HG02642 (cell line): ENCODE measurements around the gene LUC7L3.
"Not testable (repeated sequence)": the region's sequence is repeated elsewhere in the genome, so short reads cannot be mapped to it uniquely, and the experiment has no call there.

Experiments used
- ATAC-seq: cut with Tn5 transposase; IDR thresholded peaks from one replicate; pipeline ENCODE4 v1.9.1; 2021; ENCODE audit warnings: mild to moderate bottlenecking; ENCODE audit not compliant: unreplicated experiment, poor library complexity

The LUC7L3 gene

DNA sequence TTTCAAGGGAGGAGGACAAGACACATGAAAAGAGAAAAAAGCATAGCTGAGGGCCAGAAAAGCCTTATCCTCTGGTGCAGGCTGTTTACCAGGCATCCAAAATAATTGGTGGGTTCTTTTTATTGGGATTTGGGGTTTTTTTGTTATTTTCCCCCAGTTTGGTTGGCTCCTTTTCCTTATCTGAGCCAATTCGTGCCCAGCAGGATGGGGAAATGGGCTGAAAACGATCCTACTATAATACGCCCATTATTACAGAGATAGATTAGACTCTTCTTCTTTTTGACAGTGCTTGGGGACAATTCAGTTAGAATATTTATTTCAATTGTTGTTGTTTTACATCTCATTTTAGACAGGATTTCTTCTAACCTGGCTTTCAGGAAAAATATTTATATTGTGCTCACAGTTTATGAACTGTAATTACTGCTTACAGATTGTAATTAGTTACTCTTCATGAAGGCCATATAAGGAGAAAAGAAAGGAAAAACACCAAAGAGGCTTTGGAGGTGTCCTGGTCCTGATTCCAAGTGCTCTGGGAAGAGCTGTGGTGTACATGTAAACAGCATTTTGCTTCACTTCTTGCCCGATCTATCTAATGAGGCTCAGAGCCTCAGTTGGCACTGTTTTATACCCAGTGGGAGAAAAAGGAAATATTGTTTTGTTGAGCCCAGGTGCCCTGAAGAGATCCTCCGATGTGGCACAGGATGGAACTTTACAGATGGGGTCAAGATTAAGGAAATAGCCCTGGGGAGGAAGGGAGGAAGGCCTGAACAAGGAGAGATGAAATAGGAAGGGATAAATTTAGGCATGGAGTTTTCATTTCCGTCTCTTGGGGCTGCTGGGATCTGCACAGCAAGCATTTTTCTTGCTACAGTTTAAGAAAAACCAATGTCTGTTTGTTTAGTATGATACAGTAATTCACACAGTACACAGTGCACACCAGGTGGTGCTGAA lies 11.1 kb upstream of the LUC7L3 start:
- ATAC-seq, result no peak

DNA sequence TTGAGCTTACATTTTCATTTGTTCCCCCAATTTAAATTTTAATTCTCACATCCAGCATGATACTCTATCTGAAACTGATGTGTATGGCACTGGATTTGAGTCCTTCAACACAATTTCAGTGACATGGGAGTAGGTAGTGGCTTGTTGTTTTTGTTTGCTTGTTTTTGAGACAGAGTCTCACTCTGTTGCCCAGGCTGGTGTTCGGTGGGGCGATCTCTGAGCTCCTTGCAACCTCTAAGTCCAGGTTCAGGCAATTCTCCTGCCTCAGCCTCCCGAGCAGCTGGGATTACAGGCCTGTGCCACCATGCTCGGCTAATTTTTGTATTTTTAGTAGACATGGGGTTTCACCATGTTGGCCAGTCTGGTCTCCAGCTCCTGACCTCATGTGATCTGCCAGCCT lies 10.3 kb upstream of the LUC7L3 start:
- ATAC-seq, result not testable (repeated sequence)

DNA sequence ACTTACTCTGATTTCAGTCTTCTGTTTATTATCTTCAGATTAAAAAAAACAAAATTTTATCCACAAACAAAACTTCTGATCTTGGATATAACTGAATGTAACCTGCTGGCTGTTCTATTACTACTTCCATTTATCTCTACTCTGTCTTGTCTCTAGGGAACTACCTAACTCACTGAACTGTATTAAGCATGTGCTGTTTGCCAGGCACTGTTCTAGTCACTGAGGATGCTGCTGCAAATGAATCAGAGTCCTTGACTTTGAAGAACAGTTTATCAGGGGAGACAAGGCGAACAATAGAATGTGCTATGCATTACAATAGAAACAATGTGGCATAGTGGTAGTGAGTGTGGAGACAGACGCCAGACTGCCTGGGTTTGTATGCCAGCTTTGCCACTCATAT lies 9.4 kb upstream of the LUC7L3 start:
- no peak for ATAC-seq

DNA sequence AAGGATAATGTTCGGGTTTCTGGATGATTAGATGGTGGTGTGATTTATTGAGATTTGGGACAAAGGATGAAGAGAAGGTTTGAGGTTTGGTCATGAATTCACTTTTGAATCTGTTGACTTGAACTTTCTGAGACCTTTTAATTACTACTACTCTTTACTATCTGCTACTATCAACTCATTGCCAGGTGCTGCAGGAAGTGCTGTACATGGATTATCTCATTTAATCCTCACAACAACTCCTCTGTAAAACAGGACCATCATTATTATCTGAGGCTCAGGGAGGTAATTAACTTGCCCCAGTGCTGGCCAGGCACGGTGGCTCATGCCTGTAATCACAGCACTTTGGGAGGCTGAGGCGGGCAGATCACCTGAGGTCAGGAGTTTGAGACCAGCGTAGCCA lies 8.8 kb upstream of the LUC7L3 start:
- no peak for ATAC-seq

DNA sequence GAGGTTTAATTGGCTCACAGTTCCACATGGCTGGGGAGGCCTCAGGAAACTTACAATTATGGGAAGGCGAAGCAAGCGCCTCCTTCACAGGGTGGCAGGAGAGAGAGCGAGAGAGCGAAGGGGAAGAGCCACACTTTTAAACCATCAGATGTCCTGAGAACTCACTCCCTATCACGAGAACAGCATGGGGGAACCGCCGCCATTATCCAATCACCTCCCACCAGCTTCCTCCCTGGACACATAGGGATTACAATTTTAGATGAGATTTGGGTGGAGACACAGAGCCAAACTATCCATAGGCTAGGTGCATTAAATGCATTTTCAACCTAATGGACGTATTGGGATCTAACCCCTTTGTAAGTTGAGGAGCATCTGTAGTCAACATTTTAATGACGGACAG lies 6.8 kb upstream of the LUC7L3 start:
- no peak for ATAC-seq

DNA sequence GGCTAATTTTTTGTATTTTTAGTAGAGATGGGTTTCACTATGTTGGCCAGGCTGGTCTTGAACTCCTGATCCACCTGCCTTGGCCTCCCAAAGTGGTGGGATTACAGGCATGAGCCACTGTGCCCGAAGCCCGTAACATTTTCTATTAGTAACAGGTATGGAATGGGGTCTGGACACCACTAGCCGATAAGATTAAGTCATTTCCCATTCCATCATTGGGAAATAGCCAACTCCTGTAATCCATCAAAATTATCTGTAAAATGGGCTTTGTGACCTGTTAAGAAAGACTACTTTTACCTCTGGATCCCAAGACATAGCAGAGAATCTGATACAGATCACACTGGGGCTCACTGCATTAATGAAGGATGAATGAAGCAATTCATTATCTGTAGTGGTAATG lies 3.9 kb upstream of the LUC7L3 start:
- ATAC-seq, result no peak

DNA sequence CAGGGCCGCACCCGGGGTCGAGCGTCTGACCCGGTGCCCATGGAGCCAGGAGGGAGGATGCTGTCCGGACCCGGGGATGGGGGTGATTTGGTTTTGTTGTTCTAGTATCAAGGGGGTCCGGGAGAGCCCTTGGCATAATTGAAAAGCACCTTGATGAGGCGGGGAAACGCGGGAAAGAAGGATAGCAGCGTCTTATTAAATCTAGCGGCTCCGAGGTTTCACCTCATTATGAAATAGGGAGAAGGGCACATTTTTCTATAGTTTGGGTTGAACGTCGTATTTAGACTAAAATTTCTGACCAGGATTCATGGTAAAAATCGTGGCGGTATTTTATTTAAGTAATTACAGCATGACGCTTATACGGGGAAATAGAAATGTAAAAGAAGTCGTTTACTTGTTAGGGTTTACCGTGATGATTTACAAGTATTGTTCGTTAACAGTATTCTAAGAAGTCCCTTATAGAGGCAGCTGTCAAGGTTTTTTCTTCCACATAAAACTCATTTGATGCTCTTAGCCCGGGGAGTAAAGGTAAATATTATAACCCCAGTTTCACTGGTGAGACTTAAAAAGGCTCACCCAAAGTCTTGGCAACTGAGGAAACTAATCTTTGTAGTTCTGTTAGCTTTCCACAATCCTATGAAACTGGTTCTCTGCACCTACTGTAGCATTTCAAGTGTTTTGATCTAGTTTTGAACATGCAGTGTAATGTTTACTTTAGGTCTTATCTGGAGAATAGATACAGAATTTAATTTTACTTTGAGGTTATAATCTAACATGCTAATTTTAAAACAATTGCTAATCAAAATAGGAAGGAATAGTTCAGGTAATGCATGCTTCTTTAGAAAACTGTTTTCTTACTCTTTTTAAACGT lies 756 bp downstream of the LUC7L3 start:
- ATAC-seq, result no peak

DNA sequence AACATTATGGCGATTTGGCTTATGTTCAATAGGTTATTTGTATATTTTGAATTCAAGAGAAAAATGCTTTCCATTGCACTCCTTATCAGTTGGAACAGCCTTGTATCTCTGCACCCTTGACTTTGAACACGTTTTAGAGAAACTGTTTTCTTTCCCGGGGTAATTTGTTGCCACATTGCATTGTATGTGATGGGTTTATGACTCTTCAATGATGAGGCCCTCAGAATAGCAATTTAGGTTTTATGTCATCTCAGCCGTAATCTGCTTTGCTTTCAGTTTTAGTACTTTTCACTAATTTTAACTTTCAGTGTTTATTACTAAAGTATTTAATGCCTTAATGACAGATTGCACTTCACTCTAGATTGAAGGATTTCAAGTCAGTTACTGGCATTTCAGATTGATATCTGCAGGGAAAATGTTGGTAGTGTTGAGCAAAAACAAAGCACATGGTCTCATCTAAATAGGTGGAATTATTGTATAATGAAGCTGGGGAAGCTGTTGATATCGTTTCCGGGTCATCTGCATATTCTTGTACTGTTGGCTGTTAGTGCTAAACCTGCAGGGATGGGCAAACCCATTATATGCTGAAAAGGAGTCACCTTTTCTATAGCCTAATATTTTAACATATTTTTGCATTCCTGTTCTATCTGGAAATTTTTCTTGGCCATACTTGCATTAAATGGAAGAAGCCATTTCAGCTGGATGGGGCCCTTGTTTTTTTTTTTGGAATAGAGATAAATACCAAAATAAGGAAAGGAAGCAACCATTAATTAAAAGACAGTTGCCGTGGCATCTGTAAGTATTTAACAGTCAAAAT lies 2.0 kb downstream of the LUC7L3 start:
- no peak for ATAC-seq

DNA sequence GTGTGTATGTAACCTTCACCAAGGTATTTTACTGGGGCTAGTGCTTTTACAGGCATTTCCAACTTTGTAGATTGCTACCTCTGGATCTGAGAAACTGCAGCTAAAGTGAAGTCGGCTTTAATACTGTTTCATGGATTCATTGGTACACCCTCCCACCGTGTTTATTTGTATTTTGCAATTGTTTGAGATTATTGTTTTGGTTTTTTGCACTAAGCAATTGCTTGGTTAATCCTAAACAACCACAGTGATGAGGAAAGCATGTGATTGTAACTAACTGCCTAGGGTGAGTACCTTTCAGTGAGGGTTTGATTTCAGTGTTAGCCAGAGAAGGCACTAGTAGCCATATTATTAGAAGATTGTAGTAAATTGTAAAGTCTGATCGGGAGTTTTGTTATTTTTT lies 3.3 kb downstream of the LUC7L3 start:
- ATAC-seq, result no peak

DNA sequence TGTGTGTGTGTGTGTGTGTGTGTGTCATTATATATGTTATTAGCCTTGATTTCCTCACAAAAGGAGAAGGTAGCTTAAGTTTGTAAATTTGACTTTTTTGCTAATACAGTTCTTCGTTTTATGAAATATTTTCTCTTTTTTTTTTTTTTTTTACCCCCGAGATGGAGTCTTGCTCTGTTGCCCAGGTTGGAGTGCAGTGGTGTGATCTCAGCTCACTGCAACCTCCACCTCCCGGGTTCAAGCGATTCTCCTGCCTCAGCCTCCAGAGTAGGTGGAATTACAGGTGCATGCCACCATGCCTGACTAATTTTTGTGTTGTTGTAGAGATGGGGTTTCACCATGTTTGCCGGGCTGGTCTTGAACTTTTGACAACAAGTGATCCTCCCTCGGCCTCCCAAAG lies 5.2 kb downstream of the LUC7L3 start:
- not testable (repeated sequence) for ATAC-seq

DNA sequence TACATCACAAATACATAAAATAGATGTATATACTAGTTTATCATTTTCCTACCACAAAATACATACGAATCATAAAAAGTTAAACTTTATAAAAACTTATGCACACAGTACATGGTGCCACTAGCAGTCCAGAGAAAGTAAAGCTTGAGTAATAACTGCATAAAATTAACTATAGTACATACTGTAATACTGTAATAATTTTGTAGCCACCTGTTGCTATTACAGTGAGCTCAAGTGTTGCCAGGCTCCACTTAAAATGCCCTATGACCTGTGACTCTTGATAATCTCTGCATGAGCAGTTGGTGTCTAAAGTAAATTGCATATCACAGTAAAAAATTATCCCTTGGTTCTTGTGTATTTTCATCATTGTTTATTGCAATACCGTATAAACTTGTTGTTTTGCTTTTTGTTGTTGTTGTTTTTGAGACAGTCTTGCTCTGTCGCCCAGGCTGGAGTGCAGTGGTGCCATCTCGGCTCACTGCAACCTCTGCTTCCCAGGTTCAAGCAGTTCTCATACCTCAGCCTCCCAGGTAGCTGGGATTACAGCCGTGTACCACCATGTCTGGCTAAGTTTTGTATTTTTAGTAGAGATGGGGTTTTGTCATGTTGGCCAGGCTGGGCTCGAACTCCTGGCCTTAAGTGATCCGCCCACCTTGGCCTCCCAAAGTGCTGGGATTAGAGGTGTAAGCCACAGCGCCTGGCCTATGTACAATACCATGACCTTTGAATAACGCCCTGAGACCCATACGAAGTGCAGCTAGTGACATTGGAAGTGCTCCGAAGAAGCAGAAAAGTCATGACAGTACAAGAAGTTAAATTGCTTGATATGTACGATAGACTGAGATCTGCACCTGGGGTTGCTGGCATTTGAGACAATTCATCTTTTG lies 6.6 kb downstream of the LUC7L3 start:
- ATAC-seq, result no peak

DNA sequence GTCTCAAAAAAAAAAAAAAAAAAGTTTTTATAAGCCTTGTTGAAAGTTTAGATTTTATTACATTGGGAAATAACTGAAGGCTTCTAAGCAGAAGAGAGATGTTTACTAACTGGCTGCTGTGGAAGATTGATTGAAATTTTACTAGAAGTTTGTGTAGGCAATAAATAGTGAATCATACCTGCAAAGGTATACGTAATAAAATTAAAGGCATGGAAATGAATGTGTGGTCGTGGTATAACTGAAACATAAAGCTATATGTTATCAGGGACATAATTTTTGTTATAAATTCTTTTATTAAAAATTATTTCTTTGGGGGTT lies 8.7 kb downstream of the LUC7L3 start:
- no peak for ATAC-seq

DNA sequence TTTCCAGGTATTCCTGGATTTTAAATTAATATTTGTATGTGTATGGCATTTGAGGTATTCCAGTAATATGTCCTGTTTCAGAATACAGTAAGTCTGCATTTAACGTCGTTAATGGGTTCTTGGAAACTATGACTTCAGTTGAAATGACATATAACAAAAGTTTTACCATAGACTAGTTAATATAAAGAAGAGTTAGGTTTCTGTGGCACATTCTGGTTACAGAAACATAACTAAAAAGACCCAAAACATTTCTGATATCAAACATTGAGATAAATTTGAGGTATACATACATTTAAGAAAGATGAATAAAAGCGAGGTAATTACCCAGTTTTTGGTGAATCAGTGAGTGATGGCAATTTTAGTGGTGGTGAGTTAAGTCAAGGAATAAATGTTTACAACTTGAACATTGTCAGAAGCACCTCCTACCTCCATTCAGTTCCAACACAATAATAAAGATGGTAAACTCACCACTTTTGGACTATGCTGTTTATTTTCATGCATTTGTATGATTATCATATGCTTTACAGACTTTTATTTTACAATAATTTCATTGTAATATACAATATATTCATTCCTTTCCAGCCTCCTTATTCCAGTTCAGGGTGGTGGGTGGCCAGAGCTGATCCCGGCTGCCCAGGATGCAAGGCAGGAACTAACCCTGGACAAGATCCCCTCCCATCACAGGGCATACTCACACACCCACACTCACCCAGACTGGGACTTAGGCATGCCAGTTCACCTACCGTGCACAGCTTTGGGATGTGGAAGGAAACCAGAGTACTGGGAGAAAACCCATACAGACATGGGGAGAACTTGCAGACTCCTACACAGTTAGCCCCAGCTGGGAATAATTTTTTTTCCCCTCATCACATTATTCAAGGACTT lies 9.7 kb downstream of the LUC7L3 start:
- no peak for ATAC-seq

DNA sequence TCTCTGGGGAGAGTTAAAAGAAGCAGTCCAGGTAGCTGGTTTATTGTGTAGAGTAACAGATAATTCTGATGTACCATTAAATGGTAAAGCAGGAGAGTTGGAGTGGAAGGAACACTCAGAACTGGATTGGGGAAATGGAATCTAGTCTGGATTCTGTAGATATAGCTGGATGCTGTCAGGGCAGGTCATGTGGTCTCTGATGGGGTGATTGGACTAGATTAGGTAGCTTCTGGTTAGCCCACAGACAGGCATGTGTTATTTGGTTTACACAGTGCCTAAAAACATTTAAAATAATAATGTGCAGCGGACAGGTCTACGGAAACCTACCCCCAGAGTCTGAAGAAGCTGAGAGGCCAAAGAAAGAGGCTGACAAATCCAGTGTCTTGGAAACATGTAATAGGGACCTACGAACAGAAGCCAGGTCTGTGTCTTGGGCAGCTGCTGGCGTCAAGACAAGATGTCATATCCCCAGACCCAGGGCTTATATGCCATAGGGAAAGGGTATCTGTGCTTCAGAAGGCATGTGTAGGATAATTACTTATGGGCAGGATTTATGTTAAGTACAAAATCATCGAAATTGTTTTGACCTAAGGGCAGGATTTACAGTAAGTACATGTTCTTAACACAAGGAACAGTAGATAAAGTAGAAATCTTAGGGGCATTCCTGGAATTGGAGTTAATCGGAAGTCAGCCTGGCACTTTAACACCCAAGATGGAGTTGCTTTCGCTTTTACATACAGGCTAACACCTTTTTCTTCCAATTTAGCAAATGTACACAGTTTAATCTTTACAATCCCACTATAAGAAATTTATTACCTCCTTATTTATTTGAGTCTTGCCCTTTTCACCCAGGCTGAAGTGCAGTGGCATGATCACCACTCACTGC lies 12.4 kb downstream of the LUC7L3 start:
- no peak for ATAC-seq

DNA sequence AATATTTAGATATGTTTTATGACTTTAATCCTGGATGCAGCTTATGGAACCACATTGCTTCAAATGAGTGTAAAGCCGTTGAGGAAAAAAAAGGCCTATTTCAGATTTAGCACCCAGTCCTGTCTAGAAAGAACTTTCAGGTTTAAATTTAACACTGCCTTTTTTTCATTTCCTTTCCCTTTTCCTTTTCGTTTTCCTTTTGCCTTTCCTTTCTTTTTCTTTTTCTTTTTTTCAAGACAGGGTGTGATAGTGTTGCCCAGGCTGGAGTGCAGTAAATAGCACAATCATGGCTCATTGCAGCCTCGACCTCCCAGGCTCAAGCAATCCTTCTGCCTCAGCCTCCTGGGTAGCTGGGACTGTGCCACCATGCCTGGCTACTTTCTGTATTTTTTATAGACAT lies 15.9 kb downstream of the LUC7L3 start:
- ATAC-seq, result no peak

DNA sequence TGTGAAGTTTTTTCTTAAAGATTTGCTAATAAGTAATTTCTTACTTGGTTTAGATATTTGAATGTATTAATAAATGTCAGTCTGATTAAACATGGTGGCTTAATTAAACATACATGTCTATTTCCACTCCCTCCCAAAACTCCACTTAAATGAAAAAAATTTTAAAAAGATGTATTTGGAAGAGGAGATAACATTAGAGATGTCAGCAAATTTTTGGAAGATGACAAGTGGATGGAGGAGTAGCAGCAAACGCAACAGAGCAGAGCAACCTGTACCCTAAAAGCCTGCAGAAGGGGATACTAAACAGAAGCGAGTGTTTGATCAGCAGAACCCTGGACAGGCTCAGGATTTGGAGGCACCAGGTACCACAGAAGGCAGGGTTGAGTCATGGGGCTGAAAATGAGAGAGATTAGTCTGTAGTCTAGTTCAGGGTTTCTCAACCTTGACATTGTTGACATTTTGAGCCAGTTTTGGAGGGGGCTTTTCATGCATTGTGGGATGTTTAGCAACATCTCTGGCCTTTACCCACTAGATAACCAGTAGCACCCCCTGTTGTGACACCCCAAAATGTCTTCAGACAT lies 17.8 kb downstream of the LUC7L3 start:
- no peak for ATAC-seq

DNA sequence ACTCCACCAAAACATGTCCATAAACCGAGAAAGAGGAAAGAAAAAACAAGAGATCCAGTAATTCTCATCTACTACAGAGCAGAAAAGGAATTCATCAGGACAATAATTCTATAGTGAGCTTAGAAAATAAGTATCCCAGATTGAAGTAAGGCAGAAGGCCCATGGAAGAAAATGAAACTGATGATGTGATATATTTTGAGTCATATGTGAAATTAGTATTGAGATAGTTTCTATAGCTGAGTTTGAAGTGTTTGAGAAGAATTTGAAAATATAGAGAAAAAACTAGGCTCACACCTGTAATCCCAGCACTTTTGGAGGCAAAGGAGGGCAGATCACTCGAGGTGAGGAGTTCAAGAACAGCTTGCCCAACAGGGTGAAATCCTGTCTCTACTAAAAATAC lies 19.7 kb downstream of the LUC7L3 start:
- ATAC-seq, result no peak
